ENCODE measurements around the gene DPM3.
A peak's percentile ranks its signal among the peaks of the same experiment; 100 is the strongest.

The DPM3 gene

GRCh38 chr1:155174324-155175280 is 34.3 kb upstream of the DPM3 start:
- no peak for DNase-seq (ENCODE audit: extremely low read depth, low read depth)
- TF ChIP-seq CTCF (IDR thresholded peaks at IDR 0.05; ENCODE audit: low read depth, low read length), result no peak

DNA sequence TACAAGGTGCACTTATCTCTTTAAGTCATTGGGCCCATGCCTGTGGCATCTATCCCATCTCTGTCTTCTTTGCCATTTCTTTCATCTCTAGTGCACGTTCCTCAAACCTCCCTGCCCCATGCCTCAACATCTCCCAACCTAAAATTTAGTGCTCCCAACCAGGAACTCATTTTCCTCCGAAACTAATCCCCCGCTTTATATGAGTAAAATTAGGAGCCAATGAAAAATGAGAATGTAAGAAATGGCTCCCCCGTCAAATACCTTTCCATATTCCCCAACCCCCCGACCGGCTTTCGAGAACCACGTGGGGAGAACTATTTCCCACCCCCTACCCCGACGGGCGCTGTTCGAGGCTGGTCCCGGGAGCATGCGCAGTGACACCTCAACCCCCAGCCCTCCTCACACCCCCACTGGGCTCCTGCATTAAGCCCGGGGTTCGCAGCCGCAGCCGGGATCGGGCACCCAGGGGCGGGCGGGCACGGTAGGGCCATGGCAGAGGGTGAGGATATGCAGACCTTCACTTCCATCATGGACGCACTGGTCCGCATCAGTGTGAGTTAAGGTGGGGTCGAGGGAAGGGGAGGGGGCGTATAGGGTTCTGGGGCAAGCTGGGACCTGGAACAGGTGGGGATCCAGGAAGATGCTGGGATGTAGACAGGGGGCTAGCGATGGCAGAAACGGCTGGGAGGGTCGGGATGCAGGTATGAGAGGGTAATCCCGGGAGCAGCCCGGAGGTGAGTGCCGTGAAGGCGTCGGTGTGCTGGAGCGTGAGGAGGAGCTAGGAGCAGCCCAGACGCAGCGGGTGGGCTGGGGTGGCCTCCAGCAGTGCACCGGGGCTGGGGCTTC is 33.4 kb upstream of the DPM3 start, which contains the start of gene TRIM46:
TRIM46 (plus strand) TSS at position 372 of the 846 bp plus-strand sequence; CDS start at position 490, 118 bp downstream.
- no peak for TF ChIP-seq CTCF (IDR thresholded peaks at IDR 0.05; ENCODE audit: low read depth, low read length)
- DNase-seq (ENCODE audit: extremely low read depth, low read depth), result no peak

DNA sequence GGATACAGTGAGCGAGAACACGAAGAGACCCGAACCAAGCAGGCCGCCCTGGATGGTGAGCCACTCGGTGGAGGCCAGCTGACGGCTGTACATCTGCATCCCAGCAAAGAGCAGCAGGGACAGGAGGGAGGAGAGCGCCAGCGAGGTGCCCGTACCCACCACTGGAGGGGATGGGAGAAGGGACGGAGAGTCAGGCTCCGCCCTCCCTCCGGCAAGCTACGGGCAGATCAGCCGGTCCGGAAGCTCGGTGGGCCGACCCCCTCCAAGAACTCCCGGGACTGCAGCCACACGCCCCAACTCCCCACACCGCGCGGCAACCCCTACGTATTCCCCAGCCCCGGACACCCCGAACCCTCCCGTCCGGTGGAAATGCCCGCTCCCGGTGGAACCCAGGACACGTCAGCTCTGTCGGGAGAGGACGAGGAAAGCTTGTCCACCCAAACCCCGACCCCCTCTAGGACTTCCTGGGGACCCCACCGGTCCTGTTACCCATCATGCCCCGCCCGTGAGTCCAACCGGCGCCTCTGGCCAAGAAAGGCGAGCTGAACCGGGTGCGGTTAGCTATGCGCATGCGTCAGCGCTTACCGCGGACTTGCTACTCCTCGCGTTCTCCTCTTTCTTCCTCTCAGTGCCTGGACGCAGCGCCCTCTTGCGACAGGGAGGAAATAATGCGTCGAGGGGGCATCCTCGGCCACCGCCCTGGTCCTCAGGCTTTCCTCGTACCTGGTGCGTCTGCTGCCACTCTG is 32.6 kb upstream of the DPM3 start, which contains the start of gene KRTCAP2:
KRTCAP2 (minus strand) TSS at position 573 of the 746 bp plus-strand sequence; CDS start at position 493, 80 bp downstream.
- peak; percentile 93 for DNase-seq (ENCODE audit: extremely low read depth, low read depth)
- peak; percentile 96 for TF ChIP-seq CTCF (IDR thresholded peaks at IDR 0.05; ENCODE audit: low read depth, low read length)

- no peak for DNase-seq (ENCODE audit: extremely low read depth, low read depth)
These were observed 31.8 kb upstream of the DPM3 start for GRCh38 chr1:155171836-155172731.

DNA sequence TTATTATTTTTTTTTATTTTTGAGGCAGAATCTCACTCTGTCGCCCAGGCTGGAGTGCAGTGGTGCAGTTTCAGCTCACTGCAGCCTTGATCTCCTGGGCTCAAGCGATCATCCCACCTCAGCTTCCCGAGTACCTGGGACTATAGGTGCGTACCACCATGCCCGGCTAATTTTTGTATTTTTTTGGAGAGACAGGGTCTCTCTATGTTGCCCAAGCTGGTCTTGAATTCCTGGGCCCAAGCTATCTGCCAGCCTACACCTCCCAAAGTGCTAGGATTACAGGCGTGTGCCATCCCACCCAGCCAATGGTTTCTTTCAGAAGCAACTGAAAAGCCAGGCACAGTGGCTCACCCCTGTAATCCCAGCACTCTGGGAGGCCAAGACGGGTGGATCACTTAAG is 30.5 kb upstream of the DPM3 start:
- no peak for DNase-seq (ENCODE audit: extremely low read depth, low read depth)
- TF ChIP-seq CTCF (IDR thresholded peaks at IDR 0.05; ENCODE audit: low read depth, low read length), result no peak

More at GRCh38 chr1:155171836-155172731, 31.8 kb upstream of the DPM3 start:
- TF ChIP-seq CTCF (IDR thresholded peaks at IDR 0.05; ENCODE audit: low read depth, low read length), result no peak

Measured in AG09319 (cell line).